HepG2 (cell line): ENCODE results near the gene RBM8A. TPM values are rescaled to one million over a fixed set of nuclear protein-coding genes. Genes with fewer than 3 reads are reported as not detected.

Experiments used
- ATF7 ChIP-seq, 2 experiments: fragments of 450-650 bp in 1 of 2; sonication (generic) in 1 of 2; formaldehyde crosslinking in 1 of 2; IDR thresholded peaks; 2 replicates each; pipeline versions ENCODE4 v1.4.0 to v1.6.1; 2016 to 2020; ENCODE audit warnings: antibody characterized with exemption in 1 of 2, mild to moderate bottlenecking in 1 of 2, missing genetic modification reagents in 1 of 2
- E2F2 ChIP-seq: sonication (generic); formaldehyde crosslinking; IDR thresholded peaks from 2 replicates; pipeline ENCODE4 v1.4.0; 2020; ENCODE audit warnings: missing genetic modification reagents, borderline replicate concordance
- GZF1 ChIP-seq: sonication (generic); formaldehyde crosslinking; IDR thresholded peaks from 2 replicates; pipeline ENCODE4 v1.5.1; 2020; ENCODE audit warnings: mild to moderate bottlenecking, missing genetic modification reagents
- HDAC2 ChIP-seq: sonication (generic); formaldehyde crosslinking; IDR thresholded peaks from 2 replicates; pipeline ENCODE4 v1.4.0; 2020; ENCODE audit warnings: missing genetic modification reagents
- HNF1A ChIP-seq, 2 experiments: sonication (generic) in 1 of 2; formaldehyde crosslinking in 1 of 2; IDR thresholded peaks; 2 replicates each; pipeline versions ENCODE4 v1.4.0 to v1.6.1; 2016 to 2020; ENCODE audit warnings: borderline replicate concordance in 1 of 2, low read depth in 1 of 2, mild to moderate bottlenecking in 1 of 2, missing genetic modification reagents in 1 of 2
- JARID2 ChIP-seq: sonication (generic); formaldehyde crosslinking; IDR thresholded peaks from 2 replicates; pipeline ENCODE4 v1.8.1; 2023; ENCODE audit warnings: missing genetic modification reagents, inconsistent platforms; ENCODE audit not compliant: insufficient replicate concordance
- KMT2B ChIP-seq: IDR thresholded peaks from 2 replicates; pipeline ENCODE4 v1.6.1; 2016; ENCODE audit warnings: missing genetic modification reagents, missing compliant biosample characterization
- NCOA1 ChIP-seq: sonication (generic); formaldehyde crosslinking; IDR thresholded peaks from 2 replicates; pipeline ENCODE4 v1.9.0; 2021; ENCODE audit warnings: missing genetic modification reagents
- PLSCR1 ChIP-seq: sonication (generic); formaldehyde crosslinking; IDR thresholded peaks from 2 replicates; pipeline ENCODE4 v1.5.0; 2020; ENCODE audit warnings: missing genetic modification reagents, mild to moderate bottlenecking, borderline replicate concordance
- PTBP1 ChIP-seq: fragments of 200-400 bp; formaldehyde crosslinking; IDR thresholded peaks from 2 replicates; pipeline ENCODE4 v1.6.1; 2018; ENCODE audit warnings: low read length, low read depth; ENCODE audit not compliant: poor library complexity, severe bottlenecking
- REPIN1 ChIP-seq: sonication (generic); formaldehyde crosslinking; IDR thresholded peaks from 2 replicates; pipeline ENCODE4 v1.8.0; 2022; ENCODE audit warnings: missing genetic modification reagents, low read depth, mild to moderate bottlenecking, borderline replicate concordance
- ZBTB3 ChIP-seq: sonication (generic); formaldehyde crosslinking; IDR thresholded peaks from 2 replicates; pipeline ENCODE4 v1.4.0; 2020; ENCODE audit warnings: low read depth, mild to moderate bottlenecking, moderate library complexity, missing genetic modification reagents, borderline replicate concordance
- ZBTB34 ChIP-seq: sonication (generic); formaldehyde crosslinking; IDR thresholded peaks from 2 replicates; pipeline ENCODE4 v1.8.0; 2022; ENCODE audit warnings: mild to moderate bottlenecking, missing genetic modification reagents
- ZFP37 ChIP-seq: sonication (generic); formaldehyde crosslinking; IDR thresholded peaks from 2 replicates; pipeline ENCODE4 v1.4.0; 2020; ENCODE audit warnings: missing genetic modification reagents, borderline replicate concordance
- ZFX ChIP-seq: sonication (generic); formaldehyde crosslinking; IDR thresholded peaks from 2 replicates; pipeline ENCODE4 v1.4.0; 2020; ENCODE audit warnings: mild to moderate bottlenecking, low read depth, missing genetic modification reagents, moderate library complexity
- ZFY ChIP-seq: sonication (generic); formaldehyde crosslinking; IDR thresholded peaks from 2 replicates; pipeline ENCODE4 v1.4.0; 2020; ENCODE audit warnings: missing genetic modification reagents
- ZMAT5 ChIP-seq: sonication (generic); formaldehyde crosslinking; IDR thresholded peaks from 2 replicates; pipeline ENCODE4 v1.5.0; 2020; ENCODE audit warnings: mild to moderate bottlenecking, low read depth, missing genetic modification reagents, borderline replicate concordance
- ZNF589 ChIP-seq: sonication (generic); formaldehyde crosslinking; conservative IDR thresholded peaks from 2 replicates; pipeline ENCODE4 v1.8.0; 2022; ENCODE audit warnings: mild to moderate bottlenecking, moderate library complexity, missing genetic modification reagents
- polyA plus RNA-seq, 8 experiments: library from polyadenylated mRNA; depleted of rRNA in 3 of 8; stranded (reverse) in 7 of 8; unstranded in 1 of 8; fragments of >200 nt; fragmentation: Illumina TruSeq in 4 of 8; extraction: Trizol in 4 of 8; gene quantifications; 2 replicates each; pipeline versions ENCODE4 v1.2.1 to v1.2.3, GENCODE V29; 2011 to 2016; ENCODE audit warnings: low read depth in 4 of 8, missing spikeins in 1 of 8, mixed read lengths in 1 of 8; ENCODE audit not compliant: insufficient read depth in 1 of 8
- total RNA-seq, 5 experiments: library from RNA; depleted of rRNA; stranded (reverse); fragments of >200 nt; fragmentation: Illumina TruSeq; extraction: Trizol; gene quantifications; 2 replicates each; pipeline ENCODE4 v1.2.3, GENCODE V29; 2016; ENCODE audit warnings: low read depth in 1 of 5

Gene RBM8A
- total and polyA plus RNA-seq, 2 of the 13 experiments (the other 11 are each of a cell fraction or from before 2014, with no cell fraction given) = 106 to 162 TPM

GRCh38 chr1:145957443-145958319, 30.4 kb upstream of the RBM8A start, which contains the start of gene LIX1L (continued):
- TF ChIP-seq GZF1 (CRISPR knock-in tag) (no peak), E2F2 (CRISPR knock-in tag) (no peak), NCOA1 (CRISPR knock-in tag) (no peak), ZNF589 (CRISPR knock-in tag) (no peak), ZFP37 (CRISPR knock-in tag) (no peak), JARID2 (CRISPR knock-in tag) (no peak), REPIN1 (peak; percentile 29; the same call in 1 of the 2 replicates), PLSCR1 (no peak), PTBP1 (no peak), HDAC2 (CRISPR knock-in tag) (peak; percentile 30; the same call in 1 of the 2 replicates), KMT2B (CRISPR knock-in tag) (peak; percentile 66; the same call in 1 of the 2 replicates), HNF1A (IDR thresholded peaks at IDR 0.05; ENCODE audit: low read depth) (no peak), HNF1A (CRISPR knock-in tag; IDR thresholded peaks at IDR 0.05; ENCODE audit: borderline replicate concordance) (no peak), ZBTB3 (CRISPR knock-in tag) (no peak), ATF7 (IDR thresholded peaks at IDR 0.05) (no peak), ATF7 (CRISPR knock-in tag; IDR thresholded peaks at IDR 0.05) (no peak), ZBTB34 (CRISPR knock-in tag) (peak; percentile 40; the same call in 1 of the 2 replicates), ZFX (CRISPR knock-in tag) (peak; percentile 74), ZMAT5 (no peak), ZFY (CRISPR knock-in tag) (peak; percentile 66)
